DMS114 treated with DMSO at 0.1 percent for 48 hours (cell line): Measurements from ENCODE around the gene AFAP1L2.

Source experiments
- DNase-seq: peaks from one replicate; lab custom pipeline; 2025; ENCODE audit not compliant: unreplicated experiment; lab: John Stamatoyannopoulos, UW

Gene AFAP1L2

DNA sequence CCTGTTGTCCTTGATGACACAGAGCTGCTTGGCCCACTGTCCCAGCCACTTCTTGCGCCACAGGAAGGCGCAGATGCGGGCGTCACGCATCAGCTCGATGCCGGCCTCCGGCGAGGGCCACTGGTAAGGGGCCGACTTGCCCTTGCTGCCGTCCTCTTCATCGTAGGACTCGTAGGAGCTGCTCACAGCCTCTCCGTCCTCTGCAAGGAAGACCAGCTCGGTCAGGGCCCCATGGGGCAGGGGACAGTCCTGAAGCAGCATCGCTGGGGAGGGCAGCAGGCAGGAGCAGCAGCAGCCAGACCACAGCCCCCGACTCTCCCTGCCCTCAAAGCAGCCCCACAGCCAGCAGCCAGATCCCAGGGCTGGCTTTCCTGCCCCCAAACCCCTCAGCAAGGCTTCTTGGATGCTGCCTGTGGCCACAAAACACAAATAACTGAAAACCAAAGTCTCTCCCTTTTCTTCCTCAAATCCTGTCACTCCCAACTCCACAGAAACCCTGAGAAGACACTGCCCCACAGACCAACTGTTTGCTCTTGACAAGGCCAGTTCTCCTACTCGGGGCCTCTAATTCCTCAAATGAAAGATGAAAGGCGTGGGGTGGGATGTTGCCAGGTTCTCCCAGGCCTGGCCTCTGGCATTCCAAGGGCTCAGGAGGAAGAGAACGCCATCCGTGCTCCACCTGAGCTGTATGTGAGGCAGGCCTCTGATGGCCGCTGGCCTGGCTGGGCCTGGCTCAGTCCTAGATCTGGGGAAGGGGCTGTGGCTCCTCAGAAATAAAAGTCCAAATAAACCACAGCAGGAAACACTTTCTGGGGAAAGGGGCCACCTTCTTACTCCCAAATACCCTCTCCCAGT lies 88.5 kb downstream of the AFAP1L2 start:
- no peak for DNase-seq

DNA sequence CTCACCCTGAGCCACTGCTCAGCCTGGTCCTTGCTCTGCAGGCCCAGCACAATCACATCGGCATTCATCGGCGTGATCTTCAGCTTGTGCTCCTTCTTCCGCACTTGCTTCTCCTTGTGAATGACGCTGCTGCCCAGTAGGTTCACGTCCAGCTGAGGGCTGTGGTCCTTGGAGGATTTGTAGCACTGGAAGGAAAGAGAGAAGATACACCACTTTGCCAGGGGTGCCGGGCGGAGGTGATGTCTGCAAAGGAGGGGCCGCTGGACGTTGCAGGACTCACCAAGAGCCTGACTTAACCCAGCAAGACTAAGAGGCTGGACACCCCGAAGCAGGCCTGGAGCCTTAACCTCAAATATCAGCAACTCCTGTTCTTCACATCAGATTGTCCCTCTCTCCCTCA lies 90.4 kb downstream of the AFAP1L2 start:
- no peak for DNase-seq

DNA sequence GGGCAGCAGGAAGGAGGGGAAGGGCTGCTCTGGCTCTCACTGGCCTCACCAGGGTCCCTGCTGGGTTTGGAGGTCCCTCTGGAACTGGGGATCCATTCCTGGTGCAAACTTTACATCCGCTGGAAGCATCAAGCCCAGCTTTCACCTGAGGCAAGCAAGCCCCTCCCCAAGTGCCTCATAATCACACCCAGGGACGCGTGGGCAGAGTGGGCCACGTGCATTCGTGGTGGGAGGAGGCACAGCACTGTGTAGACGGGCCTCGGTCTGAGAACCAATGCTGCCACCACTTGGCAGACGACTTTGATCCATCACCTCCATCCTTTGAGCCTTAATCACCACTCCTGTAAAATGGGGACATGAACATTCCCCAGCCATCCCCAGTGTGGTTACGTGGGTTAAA lies 91.2 kb downstream of the AFAP1L2 start:
- DNase-seq: no peak

DNA sequence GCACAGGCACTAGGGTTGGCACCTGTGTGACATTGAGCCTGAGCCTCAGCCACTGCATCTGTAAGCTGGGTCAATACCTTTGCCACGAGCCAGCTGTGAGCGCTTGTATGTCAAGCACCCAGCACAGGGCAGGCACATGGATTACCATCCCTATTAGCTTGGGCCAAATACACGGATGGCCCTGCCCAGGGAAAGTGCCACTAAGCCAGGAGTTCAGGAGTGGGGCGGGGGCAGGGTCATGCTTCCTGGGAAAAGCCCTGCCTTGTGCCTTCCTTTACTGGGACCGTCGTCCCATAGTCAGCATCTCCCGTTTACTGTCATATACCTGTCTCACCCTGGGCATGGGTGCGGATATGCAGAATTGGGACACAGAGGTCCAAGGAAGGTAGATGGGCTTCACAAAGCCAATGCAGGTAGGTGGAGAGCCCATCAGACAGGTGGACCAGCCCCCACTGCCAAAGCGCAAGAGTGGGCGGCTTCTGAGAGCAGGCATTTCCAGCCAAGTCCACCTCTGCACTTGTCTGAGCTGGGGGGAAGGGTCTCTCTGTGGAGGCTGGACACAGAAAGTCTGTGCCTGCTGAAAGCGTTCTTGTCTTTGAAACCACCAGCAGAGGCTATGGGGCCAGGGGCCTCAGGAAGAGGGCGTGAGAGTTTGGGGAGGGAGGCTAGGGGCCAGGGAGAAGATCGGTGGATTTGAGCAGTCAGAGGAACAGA lies 92.6 kb downstream of the AFAP1L2 start:
- no peak for DNase-seq

DNA sequence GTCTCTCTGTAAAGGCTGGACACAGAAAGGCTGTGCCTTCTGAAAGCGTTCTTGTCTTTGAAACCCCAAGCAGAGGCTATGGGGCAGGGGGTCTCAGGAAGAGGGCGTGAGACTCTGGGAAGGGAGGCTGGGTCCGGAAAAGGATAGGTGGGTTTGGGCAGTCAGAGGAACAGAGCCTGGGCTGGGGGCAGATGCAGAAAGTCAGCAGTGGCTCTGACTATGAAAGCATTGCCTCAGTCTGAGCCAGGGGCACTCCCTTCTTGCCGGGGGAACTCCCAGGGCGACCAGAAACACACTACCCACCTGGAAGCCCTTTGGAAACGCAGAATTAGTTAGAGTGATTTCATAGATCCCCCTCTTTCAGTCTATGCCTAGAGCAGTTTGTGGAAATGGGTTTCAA lies 93.3 kb downstream of the AFAP1L2 start:
- DNase-seq: no peak

DNA sequence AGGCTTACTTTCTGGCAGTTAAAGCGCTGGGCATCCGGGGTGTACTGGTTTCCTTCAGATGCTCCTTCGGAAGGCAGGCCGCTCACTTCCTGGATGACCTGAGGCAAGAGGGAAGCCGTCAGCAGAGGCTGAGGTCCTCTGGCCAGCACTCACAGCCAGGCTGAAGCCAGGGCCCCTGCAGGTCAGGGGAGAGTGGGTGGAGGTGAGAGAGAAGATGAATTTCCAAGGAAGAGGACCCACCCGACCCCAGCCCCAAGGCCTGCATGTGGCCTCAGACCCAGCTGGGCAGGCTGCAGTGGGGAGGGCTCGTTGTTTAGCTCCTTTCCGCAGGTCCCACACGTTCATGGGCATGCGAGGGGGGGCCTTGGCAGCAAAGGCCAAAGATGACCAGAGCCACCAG lies 94.0 kb downstream of the AFAP1L2 start:
- no peak for DNase-seq

DNA sequence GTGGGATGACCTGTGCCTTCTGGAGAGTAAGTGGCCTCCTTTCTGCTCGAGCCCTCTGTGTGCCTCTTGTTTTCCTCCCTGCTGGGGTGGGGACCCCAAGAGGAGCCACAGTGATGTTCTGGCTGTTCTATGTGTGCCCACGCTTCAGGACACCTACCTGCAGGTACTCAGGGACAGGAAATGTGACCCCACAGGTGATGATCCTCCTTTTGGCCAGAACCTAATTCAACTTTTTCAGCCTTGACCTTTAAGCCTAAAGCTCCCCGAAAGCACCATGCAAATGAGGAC lies 95.0 kb downstream of the AFAP1L2 start:
- DNase-seq: no peak

DNA sequence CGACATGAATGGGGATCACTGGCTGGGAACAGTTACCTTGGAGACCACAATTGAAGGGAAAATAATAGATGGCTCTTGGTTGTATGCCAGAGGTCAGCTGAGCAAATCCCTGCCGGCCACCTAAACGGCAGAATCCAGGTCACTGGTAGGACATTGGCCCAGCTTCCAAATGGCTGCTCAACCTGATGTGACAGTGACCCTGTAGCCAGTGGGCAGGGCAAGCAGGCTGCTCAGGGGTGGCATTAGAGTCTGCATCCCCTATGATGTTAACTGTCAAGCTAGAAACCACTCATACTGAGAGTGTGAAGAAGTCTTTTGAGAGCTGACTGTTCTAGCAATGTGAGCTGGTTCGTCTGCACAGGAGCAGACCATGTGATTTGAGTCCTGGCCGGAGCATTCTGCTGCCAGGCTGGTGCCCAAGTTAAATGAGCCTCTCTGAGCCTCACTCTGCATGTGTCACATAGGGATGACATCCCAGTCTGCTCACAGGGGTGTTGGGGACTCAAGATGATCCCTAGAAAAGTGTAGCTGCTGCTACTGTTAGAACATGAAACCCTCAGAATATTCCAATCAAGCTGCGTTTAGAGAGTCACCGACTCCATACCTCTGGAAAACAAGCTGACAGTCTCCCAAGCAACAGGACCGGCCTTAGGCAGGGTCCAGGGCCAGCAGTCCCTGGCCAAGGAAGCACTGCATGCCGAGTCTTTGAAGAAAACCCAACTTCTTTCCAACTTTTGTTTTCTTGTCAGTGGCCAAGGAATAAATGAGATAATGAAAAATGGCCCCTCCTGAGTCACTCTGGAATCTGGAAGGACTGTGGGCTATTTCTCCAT lies 95.6 kb downstream of the AFAP1L2 start:
- DNase-seq: no peak

DNA sequence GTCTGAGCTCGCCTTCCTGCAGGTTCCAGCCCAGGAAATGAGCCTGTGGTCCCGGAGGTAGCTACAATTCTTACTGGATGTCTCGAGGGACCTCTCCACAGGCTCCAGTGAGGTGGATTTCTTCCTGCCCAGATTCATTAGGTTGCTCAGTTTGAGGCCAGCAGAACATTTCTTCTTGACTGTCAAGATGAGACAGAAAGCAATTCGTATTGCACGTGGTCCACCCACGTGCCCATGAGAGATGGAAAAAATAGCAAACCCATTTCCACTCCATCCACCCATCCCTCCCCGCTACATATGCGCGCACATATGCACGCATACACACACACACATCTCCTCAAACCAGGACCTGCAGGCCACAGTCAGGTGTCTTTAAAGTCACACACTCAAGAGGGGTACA lies 96.6 kb downstream of the AFAP1L2 start:
- no peak for DNase-seq

DNA sequence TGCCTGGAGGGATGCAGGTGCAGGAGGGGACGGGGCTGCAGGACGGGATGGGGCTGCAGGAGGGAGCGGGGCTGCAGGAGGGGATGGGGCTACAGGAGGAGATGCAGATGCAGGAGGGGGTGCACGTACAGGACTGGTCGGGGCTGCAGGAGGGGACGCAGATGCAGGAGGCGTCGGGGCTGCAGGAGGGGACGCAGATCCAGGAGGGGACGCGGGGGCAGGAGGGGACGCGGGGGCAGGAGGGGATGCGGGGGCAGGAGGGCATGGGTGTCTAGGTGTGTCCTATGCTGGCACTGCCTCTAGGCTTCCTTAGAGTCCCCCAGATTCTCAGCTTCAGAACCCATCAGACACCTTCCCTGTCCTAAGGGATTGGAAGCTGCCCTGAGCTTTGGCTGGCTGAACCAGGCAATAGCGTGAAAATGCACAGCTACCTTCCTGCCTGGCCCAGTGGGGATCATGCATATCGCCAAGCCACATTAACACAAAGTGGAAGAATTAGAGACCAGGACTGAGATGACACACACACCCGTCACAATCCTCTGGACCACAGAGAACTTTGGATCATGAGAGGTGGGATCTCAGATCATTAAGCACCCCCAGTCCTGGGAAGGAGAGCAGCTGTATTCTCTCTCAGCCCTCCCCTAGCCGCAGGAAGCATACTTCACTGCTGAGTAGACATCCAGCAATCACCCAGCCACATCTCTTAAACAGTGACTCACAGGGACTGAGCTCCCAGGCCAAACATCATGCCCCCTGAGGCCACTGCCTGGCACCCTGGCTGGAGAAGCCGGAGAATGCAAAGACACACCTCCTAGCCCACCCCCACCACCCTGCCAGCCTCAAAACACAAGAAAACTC lies 98.0 kb downstream of the AFAP1L2 start:
- no peak for DNase-seq

DNA sequence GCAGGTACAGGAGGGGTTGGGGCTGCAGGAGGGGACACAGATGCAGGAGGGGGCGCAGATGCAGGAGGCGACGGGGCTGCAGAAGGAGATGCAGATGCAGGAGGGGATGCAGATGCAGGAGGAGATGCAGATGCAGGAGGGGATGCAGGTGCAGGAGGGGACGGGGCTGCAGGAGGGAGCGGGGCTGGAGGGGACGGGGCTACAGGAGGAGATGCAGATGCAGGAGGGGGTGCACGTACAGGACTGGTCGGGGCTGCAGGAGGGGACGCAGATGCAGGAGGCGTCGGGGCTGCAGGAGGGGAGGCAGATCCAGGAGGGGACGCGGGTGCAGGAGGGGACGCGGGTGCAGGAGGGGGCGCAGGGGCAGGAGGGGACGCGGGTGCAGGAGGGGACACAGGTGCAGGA lies 98.8 kb downstream of the AFAP1L2 start:
- DNase-seq: no peak

DNA sequence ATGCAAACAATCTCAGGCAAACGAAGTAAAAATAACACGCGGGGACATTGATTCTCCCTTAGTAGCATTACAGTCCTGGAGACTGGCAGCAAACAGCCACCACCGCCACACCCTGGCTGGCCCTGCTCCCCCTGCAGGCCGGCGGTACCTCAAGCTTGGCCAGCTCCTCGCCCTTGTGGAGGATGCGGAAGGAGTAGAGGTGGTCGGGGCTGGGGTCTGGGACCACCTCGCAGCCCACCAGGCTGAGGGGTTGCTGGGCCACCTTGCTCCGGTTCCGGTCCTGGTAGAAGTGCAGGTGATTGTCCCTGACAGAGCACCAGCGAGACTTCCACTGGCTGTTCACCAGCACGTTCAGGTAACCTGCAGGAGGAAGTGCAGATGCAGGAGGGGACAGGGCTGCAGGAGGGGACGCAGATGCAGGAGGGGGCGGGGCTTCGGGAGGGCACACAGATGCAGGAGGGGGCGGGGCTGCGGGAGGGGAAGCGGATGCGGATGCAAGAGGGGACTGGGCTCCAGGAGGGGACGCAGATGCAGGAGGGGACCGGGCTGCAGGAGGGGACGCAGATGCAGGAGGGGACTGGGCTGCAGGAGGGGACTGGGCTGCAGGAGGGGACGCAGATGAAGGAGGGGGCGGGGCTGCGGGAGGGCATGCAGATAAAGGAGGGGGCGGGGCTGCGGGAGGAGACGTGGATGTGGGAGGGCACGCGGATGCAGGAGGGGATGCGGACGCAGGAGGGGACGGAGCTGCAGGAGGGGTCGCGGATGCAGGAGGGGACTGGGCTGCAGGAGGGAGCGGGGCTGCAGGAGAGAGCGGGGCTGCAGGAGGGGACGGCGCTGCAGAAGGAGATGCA lies 99.5 kb downstream of the AFAP1L2 start:
- DNase-seq: peak; percentile 34

DNA sequence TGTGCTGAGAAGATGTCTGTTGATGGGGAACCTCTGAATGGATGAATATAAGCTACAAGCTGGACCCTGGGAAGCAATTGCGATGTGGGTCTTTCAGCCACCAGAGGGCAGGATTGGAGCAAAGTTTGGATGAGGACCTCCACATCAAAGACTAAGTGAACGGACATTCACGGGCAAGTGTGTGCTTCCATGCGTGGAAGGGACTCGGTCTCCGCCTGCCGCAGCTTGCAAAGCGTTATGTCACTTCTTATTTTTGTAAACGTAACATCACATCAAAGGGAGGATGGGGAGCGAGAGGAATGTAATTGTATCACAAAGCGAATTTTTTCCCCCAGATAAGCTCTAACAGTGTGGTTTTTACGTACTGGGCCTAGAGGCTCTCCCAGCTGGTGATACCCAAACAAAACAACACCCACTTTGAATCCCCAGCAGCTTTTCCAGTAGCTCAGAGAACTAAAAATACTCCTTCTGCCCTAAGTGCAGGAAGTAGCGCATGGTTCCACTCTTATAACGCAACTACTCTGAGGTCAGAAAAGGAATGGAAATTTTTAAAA lies 100.2 kb downstream of the AFAP1L2 start:
- DNase-seq: peak; percentile 81

DNA sequence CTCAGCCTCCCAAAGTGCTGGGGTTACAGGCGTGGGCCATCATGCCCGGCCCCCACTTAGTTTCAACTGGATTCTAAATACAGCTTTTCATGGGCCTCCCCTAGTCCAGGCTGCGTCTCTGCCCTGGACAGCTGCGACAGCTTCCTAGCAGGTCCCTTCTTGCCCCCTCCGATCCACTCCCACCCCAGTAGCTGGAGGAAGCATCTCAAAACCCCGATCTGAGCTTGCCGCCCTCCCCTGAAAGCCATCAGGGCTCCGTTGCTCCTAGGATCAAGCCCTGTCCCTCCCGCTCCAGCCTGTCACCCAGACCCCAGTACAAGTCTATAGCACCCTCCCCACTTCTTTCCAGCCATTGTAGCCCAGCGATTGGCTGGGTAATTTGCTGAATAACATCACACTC lies 100.7 kb downstream of the AFAP1L2 start:
- DNase-seq: no peak

DNA sequence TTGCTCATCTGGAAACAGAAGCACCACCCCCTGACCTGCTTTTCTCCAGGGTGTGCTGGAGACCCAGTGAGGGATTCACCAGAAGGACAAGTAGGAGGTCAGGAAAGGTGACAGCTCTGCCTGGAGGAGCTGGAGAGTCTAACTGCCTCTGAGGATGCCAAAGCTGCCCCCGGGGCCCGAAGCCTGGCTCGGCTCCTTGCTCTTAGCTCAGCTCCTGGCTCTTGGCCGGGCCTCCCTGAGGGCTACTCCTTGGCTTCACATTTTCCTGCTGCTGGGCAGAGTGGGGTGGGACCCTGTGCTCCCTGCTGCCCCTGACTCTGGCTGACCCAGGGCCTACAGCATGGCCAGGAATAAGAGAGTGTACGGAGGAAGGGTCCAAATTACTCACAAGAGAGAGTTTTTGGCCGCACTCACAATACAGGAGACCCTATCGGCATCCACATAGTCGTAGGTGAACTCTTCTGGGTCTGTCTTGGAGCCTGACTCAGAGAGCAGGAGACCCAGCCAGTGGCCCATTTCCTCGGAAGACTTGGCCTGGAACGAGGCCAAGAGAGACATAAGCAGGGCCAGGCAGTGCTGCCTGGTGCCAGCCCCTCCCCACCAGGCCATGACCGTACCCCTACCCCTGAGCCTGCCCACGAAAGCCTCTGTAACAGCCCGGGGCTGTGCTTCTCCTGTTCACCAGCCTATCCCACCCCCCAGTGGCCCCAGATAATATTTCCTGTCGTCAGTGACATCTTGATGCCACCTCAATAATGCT lies 102.2 kb downstream of the AFAP1L2 start:
- DNase-seq: no peak

DNA sequence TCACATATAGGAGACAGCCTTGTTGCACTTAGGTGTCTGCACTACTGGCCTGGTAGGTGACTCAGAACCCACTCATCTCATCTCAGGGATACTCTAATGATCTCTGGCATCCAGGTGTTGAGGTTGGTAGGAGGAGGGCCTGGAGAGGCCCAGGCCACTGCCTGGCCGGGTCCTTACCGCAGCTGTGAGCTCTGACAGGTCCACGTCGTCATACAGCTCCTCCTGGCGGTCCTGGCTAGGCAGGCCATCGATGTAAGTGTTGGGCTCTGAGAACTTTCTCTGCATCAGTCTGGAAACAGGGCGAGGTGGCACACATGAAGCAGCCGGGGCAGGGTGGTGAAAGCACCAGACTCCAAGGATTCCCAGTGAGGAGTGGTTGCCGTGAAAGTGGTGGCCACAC lies 103.1 kb downstream of the AFAP1L2 start:
- no peak for DNase-seq

DNA sequence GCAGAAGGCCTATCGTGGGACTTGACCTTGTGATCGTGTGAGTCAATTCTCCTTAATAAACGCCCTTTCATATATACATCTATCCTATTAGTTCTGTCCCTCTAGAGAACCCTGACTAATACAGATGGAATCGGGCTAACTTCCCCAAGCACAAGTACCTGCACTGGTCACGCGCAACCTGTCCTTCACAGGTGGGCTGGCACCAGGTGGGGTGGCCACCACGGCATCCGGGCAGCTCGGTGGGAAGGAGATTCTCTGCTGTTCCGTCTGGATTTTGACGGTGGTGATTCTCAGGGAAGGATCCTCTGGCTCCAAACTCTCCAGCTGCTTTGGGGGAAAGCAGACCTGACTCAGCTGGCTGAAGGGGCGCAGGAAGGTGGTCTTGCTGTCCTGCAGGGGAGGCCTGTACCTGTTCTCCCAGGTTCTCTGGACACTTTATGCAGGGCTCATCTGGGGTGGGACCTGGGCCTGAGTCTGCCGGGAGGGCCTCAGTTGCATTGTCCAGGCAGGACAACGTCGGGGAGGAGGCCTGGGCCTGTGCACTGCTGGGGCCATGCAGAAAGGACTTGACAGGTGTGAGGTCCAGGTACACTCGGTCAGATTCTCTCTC lies 104.2 kb downstream of the AFAP1L2 start:
- no peak for DNase-seq

DNA sequence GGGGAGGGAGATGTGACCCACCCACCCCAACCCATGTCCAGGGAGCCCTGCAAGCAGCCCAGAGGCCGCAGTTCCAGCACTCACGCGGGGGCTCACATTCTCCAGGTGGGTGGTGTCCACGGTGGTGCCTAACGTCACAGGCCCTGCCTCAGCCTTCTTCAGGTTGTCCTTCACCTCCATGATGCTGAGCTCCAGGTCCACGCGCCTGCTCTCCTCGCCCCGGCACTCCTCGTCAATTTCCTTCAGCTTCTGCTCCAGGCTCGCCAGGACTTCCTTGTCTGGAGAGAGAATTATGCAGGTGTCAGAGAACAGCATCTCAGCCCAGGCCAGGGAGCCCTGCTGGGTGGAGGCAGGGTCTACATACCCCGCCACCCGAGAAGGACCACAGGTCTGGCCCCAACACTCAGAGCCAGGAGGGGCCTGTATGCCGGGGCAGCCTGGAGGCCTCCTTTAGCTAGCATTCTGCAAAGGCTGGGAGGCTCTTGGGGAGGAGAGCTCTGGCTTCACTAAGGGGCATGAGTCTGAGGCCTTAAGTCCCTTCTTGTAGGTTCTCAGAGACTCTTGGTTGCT lies 107.1 kb downstream of the AFAP1L2 start:
- DNase-seq: no peak
